ENCODE measurements around the gene ZNF555. TPM values are rescaled to one million over a fixed set of nuclear protein-coding genes. Genes with fewer than 3 reads are reported as not detected.

ZNF555 gene
- total RNA-seq, 4 donors from 2014 or later: 4.6 to 22.7 (median 17.7) TPM

- H3K27me3 ChIP-seq: no peaks in the 10 kb centered on the region
- intact Hi-C loops (cut with DNase I; ENCODE audit: low total_unique reads): no loop called here
- H3K9me3 ChIP-seq: no peaks in the 10 kb centered on the region
- TF ChIP-seq POLR2A (IDR thresholded peaks at IDR 0.05) (no peak), CTCF (IDR thresholded peaks at IDR 0.05) (no peak)
- no peaks in the 10 kb centered on the region for H3K36me3 ChIP-seq
- no peaks in the 10 kb centered on the region for H3K4me1 ChIP-seq
- H3K4me3 ChIP-seq: no peak overlapping the region
- no peak overlapping the region for H3K27ac ChIP-seq
- DNase-seq: no peak
Measured at GRCh38 chr19:2804156-2805004, 36.9 kb upstream of the ZNF555 start.

- no peak overlapping the region for H3K4me3 ChIP-seq
- H3K36me3 ChIP-seq: no peaks in the 10 kb centered on the region
- TF ChIP-seq POLR2A (IDR thresholded peaks at IDR 0.05): no peak
- H3K9me3 ChIP-seq: no peaks in the 10 kb centered on the region
- H3K4me1 ChIP-seq: no peaks in the 10 kb centered on the region
- intact Hi-C loops (cut with DNase I; ENCODE audit: low total_unique reads): no loop called here
- H3K27ac ChIP-seq: no peak overlapping the region
- H3K27me3 ChIP-seq: no peaks in the 10 kb centered on the region
- no peak for DNase-seq
Measured at GRCh38 chr19:2805261-2805900, 35.9 kb upstream of the ZNF555 start.

- H3K27ac ChIP-seq: no peak overlapping the region
- TF ChIP-seq CTCF (IDR thresholded peaks at IDR 0.05) (no peak), POLR2A (IDR thresholded peaks at IDR 0.05) (no peak)
- intact Hi-C loops (cut with DNase I; ENCODE audit: low total_unique reads): no loop called here
Measured at GRCh38 chr19:2805991-2806649, 35.2 kb upstream of the ZNF555 start.

GRCh38 chr19:2806736-2807378 lies 34.4 kb upstream of the ZNF555 start:
- DNase-seq: no peak
- no peaks in the 10 kb centered on the region for H3K9me3 ChIP-seq
- intact Hi-C loops (cut with DNase I; ENCODE audit: low total_unique reads): no loop called here
- no peaks in the 10 kb centered on the region for H3K27me3 ChIP-seq
- no peaks in the 10 kb centered on the region for H3K36me3 ChIP-seq
- no peak overlapping the region for H3K27ac ChIP-seq
- no peak overlapping the region for H3K4me3 ChIP-seq
- TF ChIP-seq CTCF (IDR thresholded peaks at IDR 0.05) (no peak), POLR2A (IDR thresholded peaks at IDR 0.05) (no peak)
- H3K4me1 ChIP-seq: no peaks in the 10 kb centered on the region

More at GRCh38 chr19:2805991-2806649, 35.2 kb upstream of the ZNF555 start:
- no peaks in the 10 kb centered on the region for H3K36me3 ChIP-seq
- H3K4me1 ChIP-seq: no peaks in the 10 kb centered on the region
- no peaks in the 10 kb centered on the region for H3K9me3 ChIP-seq
- DNase-seq: no peak
- H3K4me3 ChIP-seq: no peak overlapping the region
- H3K27me3 ChIP-seq: no peaks in the 10 kb centered on the region

GRCh38 chr19:2807379-2808128 lies 33.7 kb upstream of the ZNF555 start:
- H3K36me3 ChIP-seq: no peaks in the 10 kb centered on the region
- TF ChIP-seq CTCF (IDR thresholded peaks at IDR 0.05) (no peak), POLR2A (IDR thresholded peaks at IDR 0.05) (no peak)
- H3K27ac ChIP-seq: no peak overlapping the region
- no peak overlapping the region for H3K4me3 ChIP-seq
- no peaks in the 10 kb centered on the region for H3K9me3 ChIP-seq
- intact Hi-C loops (cut with DNase I; ENCODE audit: low total_unique reads): no loop called here
- no peak for DNase-seq
- no peaks in the 10 kb centered on the region for H3K27me3 ChIP-seq
- H3K4me1 ChIP-seq: no peaks in the 10 kb centered on the region

Data from uterus (tissue), 4 donors.